HG02642 (cell line): ENCODE measurements around the gene OR10Z1.

Experiments
- ATAC-seq: cut with Tn5 transposase; IDR thresholded peaks from one replicate; pipeline ENCODE4 v1.9.1; 2021; ENCODE audit warnings: mild to moderate bottlenecking; ENCODE audit not compliant: unreplicated experiment, poor library complexity

Gene OR10Z1, protein sequence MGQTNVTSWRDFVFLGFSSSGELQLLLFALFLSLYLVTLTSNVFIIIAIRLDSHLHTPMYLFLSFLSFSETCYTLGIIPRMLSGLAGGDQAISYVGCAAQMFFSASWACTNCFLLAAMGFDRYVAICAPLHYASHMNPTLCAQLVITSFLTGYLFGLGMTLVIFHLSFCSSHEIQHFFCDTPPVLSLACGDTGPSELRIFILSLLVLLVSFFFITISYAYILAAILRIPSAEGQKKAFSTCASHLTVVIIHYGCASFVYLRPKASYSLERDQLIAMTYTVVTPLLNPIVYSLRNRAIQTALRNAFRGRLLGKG

DNA sequence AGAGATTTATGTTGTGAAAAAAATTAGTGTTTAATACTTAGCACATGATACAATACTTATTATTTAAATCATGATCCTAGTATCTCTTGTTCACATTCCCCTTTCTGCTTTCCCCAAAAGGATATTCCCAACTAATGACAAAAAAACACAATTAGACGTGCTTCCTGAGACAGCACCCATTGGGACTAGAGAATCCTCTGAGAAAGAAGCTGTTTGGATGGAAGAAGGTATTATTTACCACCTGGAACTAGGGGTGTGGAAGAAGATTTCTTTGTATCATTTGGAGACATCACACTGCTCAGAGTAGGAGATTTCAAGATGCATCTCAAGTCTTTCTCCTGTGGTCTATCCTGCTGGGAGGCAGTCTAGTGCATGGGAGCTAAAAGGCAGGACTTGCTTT is at the start of gene OR10Z1:
TSS of gene OR10Z1 (plus strand) at position 301 of the 400 bp plus-strand sequence. CDS start 1,171 bp downstream, outside the sequence.
- ATAC-seq: no peak

DNA sequence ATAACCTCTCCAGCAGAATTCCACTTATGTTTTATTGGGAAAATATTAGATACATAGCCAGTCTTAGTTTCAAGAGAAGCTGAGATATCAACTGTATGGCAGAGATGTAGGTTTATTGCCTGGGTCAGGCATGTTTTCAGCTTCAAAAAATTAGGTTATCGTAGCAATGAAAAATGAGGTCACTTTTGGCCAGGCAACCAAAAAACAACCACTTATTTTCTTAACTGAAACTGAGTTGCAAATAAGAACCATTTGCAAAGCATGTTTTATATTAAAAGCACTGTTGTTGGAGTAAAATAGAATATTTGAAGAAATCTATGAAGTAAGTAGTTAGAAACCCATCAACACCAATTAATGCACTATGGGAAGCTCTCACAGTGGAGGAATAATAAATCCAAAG is 45.4 kb upstream of the OR10Z1 start:
- no peak for ATAC-seq

DNA sequence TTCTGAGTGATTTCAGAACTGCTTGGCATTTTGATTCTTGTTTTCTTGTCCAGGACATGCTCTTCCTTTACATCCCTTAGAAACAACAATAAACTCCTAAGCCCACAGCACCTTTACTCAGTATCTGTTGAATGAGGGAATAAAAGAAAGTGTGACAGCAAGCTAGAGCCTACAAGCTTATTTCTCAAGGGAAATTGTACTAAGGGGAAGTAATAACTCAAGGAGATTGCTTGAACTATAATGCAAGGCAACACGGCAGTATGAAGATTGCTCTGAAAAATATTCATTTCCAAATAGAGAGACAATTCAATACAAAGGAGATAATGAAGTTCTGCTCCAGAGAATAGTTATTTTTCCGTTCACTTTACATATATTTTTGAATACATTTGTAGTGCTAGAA is 41.2 kb upstream of the OR10Z1 start:
- no peak for ATAC-seq

DNA sequence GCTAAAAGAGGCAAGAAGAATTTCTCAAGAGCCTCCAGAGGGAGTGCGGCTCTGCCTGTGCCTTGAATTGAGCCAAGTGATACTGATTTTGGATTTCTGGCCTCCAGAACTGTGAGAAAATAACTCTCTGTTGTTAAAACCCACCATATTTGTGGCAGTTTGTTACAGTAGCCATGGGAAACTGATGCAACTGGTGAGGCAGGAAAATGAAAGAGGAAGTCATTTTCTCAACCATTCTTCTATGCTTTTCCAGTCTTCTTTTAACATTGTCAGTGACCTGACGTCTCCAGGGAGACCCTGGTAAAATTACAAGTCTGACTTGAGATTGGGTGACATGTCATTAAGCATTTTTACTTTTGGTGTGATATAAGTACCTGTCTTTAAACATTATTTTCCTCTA is 40.5 kb upstream of the OR10Z1 start:
- no peak for ATAC-seq

DNA sequence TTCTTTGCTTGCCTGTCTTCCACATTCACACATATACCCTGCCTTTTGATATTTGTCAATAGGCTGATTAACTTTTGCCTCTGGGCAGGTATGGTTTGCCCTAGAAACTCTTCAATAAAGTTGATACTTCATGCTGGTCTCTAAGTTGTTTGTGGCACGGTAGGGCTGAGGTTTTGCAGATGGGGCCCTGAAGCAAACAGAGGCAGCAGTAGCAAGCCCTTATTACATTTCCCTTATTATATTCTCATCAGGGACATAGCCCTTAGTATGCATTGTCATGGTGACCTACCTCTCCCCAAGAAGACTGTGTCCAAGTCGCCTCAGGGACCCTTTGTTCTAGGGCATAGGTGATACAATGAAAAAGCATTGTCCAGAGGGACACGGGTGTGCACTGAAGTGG is 34.6 kb upstream of the OR10Z1 start, which contains the start of gene OR6P1:
TSS of gene OR6P1 (minus strand) at position 101 of the 400 bp plus-strand sequence. CDS start 6,976 bp downstream, outside the sequence.
- ATAC-seq: no peak

DNA sequence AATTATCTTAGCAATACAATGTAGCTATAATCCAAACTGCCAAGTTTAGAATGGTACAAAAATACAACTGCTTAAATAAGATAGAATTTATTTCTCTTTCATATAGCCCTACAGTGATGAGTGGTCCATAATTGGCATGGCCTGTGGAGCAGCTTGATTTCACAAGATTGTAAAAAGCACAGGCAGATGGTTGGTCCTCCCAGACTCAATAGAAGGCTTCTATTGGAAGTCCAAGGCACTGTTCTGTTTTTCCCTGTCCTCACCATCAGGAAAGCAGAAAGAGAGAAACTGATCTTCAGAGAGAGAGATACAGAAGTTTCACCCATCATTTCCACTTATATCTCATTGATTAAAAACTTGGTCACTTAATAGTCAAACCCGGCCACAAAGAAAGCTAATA is 32.8 kb upstream of the OR10Z1 start:
- no peak for ATAC-seq

DNA sequence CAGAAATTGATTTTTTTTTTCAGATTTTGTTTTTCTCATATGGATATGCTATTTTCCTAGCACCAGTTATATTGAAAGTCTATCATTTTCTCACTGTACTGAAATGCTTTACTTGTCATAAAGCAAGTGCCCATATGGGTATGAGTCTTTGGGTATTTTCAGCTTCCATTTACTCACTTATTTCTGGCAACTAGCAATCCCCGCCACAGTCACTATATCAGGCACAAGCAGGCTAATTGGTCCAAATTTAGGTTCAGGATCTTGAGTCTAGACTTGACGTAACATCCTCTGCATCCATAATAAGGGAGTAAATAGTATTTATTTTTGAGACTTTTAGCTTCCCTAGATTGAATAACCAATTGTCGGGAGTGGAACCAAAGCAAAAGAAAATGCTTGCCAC is 27.5 kb upstream of the OR10Z1 start:
- ATAC-seq: no peak

DNA sequence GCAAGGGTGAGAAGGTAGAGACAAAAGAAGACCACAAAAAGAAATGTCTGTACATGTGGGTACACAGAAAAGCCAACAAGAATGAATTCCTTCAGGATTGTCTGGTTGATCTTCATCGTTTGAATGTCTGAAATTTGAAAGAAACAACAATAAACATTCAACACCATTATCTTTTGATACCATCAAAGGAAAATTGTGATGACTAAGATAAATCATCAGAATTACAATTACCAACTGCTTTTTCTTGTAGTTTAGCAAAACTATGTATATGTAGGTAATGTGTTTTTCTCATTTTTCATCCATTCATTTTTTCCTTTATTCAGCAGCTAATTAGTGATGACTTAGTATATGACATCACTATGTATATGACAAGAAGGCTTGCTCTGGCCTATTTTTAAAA is 25.3 kb upstream of the OR10Z1 start, which contains the start of gene OR10X1:
TSS of gene OR10X1 (minus strand) at position 167 of the 400 bp plus-strand sequence. CDS start at position 167, 0 bp downstream.
- no peak for ATAC-seq

DNA sequence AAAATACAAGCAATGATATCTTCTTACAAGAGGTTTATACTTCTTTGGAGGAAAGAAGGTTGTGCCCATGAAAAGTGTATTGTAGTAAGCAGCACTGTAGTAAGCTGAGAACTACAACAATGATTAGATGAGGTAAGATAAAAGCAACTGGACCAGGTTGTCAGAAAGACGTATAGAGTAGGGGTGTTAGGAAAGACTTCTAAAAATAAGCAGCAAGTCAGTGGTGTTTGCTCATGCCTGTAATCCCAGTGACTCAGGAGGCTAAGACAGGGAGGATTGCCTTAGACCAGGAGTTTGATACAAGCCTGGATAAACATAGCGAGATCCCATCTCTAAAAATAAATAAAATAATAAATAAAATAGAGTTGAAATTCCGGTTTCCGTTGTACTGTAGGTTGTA is 21.1 kb upstream of the OR10Z1 start:
- no peak for ATAC-seq

DNA sequence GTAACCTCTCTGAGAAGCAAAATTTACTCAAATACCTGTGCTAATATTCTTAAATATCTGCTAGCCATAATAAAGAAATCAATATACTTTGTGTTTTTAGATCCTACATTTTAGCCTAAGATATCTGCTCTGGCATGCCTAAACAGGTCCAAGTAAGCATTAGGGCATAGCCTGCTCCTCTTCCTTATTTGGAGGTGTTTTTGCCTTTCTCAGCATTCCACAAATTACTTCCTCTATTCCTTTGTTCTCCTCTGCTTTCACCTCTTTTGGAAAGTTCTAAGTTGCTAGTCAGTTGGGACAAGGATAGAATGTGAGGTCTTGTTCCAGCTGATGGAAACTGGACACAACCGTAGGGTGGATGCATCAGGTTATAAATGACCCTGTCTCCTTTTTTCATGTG is 18.1 kb upstream of the OR10Z1 start:
- ATAC-seq: no peak

DNA sequence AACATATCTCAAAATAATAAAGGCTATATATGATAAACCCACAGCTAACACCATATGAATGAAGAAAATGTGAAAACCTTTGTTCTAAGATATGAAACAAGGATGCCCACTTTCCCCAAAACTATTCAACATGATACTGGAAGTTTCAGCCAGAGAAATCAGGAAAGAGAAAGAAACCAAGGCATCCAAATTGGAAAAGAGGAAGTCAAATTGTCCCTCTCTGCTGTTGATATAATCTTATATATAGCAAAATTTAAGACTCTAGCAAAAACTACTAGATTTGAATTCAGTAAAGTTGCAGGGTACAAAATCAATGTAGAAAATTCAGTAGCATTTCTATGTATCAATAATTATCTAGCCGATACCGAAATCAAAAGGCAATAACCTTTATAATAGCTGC is 4.3 kb upstream of the OR10Z1 start:
- ATAC-seq: no peak

DNA sequence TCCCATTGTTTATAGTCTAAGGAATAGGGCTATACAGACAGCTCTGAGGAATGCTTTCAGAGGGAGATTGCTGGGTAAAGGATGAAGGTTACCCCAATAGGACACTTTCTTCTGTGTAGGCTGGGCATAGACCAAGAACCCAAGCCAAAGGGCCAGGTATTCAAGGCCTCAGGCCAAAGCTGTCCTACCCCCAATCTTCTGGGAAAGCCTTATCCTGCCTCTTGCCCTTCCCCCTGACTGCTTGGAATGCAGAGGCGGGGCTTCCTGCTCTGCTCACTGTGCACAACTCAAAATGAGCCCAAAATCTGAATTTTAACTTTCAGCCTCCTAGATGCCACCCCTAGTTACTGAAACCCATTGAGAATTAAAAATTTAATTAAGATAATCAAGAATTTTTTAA is 2.2 kb downstream of the OR10Z1 start:
- ATAC-seq: no peak

DNA sequence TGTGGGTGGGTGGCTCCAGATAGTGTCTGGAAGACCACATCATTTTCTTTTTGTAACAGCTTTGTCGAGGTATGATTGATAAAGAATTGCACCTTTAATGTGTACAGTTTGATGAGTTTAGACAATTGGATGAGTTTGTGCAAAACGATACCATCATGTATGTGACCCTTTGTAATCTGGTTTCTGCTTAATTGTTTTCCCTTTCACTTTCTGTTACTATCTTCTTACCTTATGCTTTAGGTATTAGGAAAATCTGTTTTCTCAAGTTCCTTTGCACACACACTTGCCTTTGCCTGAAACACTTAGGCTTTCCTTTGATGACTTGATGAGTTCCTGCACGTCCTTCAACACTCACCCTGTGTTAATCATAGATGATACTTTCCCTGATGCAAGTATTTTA is 6.8 kb downstream of the OR10Z1 start:
- ATAC-seq: no peak

DNA sequence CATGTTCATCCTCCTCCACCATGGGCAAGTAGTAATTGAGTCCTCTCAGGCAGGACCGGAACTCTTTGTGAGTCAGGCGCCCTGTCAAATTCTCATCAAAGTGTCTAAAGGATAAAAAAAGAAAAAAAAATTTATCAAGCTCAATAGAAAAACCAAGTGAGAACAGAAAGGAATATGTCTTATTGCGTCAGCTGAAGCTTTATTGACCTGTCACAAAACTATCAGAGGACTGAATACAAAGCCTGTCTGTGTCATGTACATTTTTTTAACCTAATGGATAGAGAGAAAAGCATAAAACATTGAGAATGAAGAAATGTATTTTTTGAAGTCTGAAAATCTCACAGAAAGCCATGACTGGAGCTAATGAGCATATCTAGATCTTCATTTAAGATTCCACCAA is 8.7 kb downstream of the OR10Z1 start:
- ATAC-seq: no peak

DNA sequence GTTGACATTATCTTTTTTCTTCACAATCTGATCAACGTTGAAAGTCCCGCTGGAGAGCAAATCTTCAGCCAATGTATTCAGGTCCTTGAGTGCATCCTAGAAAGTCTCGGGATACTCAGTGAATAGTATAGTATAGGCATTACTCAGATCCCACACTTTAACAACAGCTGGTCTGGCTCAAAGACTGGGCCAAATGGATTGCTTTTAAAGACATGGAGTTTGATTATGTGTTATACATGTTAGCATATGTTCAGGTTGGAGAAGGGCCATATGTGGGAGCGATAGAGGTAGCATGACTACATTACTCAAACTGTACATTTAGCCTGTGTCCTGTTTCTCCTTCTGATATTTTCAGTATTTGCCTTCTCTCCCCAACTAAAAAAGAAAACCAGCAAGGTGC is 33.1 kb downstream of the OR10Z1 start:
- ATAC-seq: no peak

DNA sequence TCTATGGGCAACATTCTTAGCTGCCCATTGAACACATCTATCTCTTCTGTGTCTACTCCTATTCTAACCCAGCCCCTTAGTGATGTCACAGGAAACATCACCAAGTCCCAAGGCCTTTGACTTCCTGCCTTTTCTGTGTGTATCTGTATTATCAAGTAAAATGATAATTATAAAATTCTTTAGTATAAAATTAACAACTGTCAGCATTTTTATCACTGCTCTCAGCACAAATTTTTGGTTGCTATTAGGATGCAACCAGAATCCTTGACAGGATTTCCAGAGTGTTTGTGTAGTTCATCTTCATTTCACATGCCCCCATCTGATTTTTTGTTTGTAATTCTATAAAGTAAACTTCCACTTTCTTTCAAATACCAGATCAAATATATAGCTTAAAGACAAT is 33.8 kb downstream of the OR10Z1 start:
- no peak for ATAC-seq

DNA sequence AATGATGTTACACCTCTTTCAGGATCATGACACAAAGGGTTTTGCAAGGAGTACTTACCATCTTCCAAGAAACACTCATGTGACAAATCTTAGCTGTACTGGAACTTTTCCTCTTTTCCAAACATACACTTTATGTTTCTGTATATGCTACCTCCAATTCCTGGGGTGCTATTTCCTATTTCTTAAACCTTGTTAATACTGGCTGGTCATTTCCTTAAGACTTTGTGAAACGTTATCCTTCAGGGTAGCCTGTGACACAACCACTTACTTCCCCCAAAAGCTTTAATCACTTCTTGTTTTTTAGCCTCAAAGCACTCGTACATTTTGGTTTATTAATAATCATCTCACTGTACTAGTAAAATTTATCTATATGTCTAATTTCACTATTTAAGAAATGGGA is 39.4 kb downstream of the OR10Z1 start:
- ATAC-seq: no peak

DNA sequence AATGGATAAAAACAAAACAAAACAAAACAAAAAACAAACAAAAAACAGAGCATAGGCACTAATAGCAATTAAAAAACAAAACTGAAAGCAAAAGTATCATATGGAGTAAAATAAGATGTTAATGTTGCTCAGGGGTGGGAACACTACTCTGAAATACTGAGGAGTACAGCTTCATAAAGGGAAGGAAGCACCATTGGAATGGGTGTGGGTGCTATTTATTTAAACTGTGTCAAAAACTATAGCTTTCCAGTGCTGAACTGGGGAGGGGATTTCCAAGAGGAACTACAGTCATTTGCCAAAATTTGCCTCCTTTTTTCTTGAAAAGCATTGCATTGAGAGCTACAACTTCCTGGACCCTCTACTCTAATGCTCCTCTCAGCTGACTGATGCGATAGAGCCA is 41.4 kb downstream of the OR10Z1 start:
- ATAC-seq: no peak

DNA sequence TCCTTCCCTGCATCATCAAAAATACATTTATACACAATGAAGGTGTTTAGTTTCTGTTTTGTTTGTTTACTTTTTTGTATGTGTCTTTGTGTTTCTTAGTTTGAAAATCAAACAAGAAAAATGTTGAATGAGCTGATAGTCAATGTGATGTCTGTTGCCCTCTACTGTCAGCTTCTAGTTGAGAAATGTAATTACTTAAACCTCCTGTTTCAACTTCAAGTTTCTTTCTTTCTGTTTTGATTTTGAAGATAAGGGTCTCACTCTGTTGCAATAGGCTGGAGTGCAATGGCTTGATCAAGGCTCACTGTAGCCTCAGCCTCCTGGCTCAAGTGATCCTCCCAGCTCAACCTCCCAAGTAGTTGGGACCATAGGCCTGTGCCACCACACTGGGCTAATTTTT is 44.0 kb downstream of the OR10Z1 start:
- ATAC-seq: no peak

DNA sequence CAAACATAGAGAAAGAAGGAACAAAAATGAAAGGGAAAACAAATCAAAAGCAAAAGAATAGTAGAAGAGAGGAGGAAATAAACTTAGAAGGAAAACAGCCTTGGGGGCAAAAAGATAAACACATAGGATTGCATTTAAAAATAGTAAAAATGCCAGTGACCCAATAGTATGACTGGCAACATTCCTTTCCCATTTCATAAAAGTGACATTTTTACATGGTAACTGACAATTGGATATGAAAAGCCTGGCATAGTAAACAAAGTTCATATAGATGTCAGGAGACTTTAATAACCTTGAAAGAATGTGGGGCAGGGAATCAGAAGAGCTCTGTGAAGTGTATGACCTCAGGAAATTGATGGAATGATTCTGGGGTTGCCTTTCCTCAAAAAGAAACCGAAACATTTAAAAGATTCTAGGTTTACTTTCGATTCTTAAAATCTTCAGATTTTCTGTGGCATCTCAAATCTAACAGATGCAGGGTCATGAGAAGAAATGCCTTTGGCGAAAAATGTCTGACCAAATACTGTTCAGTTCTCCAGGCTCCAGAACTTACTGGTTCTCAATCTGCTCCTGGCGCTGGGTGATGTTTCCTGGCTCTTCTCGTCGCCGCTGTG is 47.8 kb downstream of the OR10Z1 start:
- ATAC-seq: no peak

DNA sequence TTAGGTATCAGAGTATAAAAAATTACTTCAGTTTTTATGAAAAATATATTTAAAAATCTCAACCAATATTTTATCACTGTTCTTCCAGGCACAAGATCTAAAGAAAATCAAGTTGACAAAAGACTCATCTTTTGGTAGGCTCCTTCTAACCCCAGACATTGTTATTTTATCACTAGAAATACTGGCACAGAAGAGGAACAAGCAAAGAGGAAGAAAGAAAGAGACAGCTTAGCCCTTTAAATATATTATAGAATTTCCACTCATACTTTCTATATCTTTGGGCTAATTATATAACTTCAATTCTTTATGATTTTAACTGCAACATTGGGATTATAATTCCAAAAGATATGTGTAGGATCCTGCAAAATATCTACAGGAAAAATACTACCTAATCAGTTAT is 49.0 kb downstream of the OR10Z1 start:
- no peak for ATAC-seq

DNA sequence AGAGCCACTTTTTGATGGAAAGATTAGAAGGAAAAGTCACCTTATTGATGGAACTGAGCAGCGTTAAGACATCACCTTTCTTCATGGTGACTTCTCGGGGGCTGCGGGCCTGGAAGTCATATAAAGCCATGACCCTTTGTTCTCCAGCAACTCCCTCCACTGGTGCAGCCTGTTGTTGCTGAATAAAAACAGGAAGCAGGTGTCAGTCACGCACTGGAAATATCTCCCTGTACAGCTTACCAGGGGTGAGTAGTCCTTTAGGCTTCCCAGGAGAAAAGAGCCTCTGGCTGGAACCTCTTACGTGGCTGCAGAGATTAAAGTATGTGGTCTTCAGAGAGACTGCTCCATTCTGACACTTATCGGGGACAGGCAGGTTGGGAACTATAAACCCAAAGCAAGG is 49.5 kb downstream of the OR10Z1 start:
- ATAC-seq: no peak
